HK-2 (cell line): ENCODE measurements around the gene ESRRG.
"Not testable (repeated sequence)": the region's sequence is repeated elsewhere in the genome, so short reads cannot be mapped to it uniquely, and the experiment has no call there.

Experiments
- DNase-seq: peaks from one replicate; pipeline ENCODE4 v3.0.0-alpha.2; 2018; ENCODE audit not compliant: unreplicated experiment

Gene ESRRG

GRCh38 chr1:216704065-216704464, 19.2 kb downstream of the ESRRG start:
- not testable (repeated sequence) for DNase-seq

DNA sequence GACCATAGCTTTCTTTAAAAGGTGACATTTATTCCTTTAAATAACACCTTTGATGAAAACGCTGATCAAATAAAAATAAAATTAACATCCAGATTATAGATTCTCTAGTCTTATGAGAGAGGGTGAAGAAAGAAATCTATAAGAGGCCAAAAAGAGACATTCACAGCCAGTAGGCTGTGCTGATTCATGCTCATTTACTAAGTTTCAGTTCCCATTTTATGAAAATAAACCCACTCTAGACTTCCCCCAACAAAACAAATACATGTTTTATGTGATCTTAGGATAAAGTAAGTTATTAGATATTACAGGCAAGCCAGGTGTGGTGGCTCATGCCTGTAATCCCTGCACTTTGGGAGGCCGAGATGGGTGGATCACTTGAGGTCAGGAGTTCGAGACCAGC, 21.1 kb downstream of the ESRRG start:
- DNase-seq, result no peak

DNA sequence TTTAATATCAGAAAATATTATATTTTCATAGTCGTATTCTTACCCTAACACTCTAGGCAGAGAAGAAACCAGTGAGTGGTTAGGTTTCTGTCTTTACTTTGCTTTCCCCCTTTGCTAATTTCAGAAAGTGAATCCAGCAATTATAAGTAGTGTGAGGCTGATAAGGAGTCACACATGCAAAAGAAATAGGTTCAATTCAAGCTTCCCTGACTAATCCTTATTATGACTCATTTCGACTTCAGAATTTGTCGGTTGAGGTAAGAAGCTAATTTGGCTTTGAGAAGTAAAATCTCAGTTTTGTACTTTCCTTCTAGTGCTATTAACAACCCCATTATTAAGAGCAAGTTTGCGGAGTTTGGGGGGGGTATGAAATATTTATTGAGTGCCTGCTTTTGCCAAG, 22.4 kb downstream of the ESRRG start:
- DNase-seq, result no peak

- no peak for DNase-seq
These were observed 31.5 kb downstream of the ESRRG start for GRCh38 chr1:216691710-216692109.

- DNase-seq, result no peak
These were observed 32.6 kb downstream of the ESRRG start for GRCh38 chr1:216690603-216691002.

DNA sequence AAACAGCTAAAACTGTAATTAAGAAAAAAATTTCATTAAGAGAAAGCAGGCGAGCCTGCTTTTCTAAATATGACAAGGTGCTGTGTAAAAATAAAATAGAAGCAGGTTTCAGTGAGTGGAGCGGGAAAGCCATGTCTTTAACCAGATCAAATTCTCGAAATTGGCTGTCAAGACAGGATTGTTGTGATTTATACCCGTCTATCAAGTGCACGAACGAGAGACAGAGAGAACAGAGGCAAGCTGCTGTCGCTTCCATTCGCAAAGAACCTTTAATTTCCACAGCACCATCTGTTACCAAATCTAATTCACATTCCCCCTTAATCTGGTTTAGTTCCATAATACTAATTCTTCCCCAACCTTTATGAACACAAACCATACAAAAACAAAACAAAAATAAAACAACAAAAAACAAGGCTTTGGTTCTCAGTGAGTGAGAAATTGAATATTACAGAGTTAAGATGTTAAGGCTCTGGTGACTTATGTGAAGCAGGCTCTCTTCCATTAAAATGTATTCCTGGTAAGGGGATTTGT, 35.0 kb downstream of the ESRRG start:
- no peak for DNase-seq

DNA sequence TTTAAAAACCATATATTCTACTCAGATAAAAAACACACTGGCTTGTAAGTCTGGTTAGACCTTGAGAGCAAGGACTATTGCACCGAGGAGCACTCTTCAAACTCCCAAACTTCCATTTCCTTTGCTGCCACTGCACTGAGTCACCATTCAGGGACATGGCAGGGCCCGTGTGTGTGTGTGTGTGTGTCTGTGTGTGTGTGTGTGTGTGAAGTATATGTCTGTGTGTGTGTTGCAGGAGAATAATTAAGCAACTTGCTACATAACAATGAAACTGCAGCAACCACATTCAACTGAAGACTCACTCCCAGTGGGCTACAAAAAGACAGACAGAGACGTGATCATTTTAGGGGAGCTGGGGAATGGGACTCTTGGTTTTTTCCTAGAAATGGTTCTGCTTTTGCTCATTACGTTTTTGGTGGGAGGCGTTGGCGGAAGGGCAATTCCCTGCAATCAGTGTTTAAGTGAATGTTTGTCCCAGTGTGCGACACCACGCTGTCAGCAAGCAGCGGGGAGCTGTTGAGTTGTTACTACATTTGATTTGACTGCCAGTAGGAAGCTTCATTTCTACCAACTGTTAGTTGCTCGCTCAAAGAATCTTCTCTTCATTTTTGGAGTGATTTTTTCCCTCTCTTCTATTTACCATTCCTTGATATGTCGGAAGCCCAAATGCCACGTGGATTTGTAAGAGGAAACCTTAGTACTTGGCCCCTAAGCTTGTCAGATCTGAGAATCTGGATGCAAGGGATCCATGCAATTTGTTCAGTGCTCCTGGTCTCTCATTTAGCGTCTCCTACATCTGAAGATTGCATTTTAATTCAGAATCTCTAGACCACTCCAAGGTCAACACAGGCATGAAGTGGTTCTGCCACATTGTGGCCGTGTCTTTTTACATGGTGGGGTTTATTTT, 36.1 kb downstream of the ESRRG start:
- peak; percentile 60 for DNase-seq

DNA sequence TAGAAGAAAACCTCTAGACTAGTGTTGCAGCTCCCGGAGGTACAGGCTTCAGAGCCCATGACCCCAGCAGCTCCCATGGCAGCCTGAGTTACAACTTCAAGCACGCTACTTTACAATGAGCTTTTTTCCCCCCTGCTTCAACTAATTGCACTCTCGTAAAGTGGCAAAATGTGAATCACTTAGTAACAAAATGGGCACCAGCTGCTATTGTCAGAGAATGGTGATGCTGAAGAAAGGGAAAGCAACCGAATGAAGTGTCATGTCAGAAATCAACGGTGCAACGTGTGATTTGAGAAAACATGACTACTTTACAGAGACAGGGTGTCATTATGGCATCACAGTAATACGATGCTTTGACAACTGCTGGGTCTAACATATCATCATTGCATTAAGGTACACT, 40.5 kb downstream of the ESRRG start:
- DNase-seq, result no peak

DNA sequence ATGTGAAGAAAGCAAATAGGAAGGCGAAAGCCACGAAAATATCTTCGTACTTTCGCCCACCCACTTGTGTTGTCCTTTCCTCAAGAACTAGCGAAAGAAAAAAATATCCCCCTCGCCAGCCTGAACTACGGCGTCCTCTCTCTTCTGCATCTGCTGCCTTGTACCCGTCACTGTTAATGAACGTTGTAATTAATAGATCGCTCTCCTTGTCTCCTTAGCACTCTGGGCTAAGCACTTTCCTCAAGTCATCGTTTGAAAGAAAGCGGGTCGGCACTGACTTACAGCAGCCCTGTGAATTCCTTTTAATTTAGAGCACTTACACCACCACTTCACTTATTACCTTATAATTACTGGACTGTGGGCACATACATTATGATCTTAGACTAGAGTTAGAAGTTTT, 44.1 kb downstream of the ESRRG start:
- DNase-seq, result no peak

DNA sequence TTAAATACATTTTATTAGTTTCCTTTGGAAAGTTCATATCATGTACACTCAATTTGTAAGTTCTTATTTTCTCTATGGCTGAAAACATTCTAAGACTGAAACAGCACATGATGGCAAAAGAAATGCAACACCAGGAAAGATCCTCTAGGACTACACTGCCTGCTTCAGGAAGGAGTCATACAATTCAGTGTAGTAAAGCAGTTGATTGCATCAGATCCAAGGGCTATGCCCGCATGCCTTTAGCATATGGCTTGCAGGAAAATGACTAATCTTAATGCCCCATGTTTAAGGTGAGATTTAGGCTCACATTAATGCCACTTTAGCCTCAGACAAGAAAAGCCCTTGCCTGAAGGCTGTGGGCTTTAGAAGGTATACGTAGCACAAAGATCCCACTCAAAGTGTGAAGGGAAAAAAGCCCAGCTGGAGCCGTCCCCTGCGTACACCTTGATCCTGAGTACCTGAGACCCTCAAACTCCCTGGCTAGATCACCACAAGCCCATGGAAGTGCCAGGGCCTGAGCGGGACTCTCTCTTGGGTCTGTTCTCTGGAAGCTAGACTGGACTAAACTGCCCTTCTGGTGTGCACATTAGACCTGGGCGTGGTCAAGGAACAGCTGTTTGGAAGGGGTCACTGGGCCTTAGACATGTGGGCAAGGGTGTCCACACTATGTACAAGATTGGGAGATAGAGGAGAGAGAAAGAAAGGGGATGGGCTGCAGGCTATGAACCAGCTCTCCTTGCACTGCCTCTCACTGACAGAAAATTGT, 52.9 kb downstream of the ESRRG start:
- DNase-seq, result peak; percentile 11

DNA sequence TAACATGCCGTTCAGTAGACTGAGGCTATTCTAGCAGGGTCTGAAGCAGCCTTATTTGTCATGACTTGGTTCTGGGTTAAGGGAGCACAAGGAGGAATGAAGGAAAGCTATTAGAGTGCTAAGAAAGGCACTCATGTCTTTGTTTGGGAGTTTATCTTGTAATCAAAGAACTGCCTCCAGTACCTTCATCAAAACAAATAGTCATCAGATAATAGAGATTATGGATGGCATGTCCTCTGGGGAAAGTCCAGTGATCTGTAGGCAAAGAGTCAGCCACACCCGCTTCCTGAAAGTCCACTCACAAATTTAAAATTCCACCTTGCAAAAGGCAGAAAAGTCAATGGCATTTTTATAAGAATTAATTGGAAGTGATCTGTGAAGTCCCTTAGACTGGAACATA, 56.8 kb downstream of the ESRRG start:
- no peak for DNase-seq

- DNase-seq, result no peak
These were observed 57.4 kb downstream of the ESRRG start for GRCh38 chr1:216665856-216666255.

DNA sequence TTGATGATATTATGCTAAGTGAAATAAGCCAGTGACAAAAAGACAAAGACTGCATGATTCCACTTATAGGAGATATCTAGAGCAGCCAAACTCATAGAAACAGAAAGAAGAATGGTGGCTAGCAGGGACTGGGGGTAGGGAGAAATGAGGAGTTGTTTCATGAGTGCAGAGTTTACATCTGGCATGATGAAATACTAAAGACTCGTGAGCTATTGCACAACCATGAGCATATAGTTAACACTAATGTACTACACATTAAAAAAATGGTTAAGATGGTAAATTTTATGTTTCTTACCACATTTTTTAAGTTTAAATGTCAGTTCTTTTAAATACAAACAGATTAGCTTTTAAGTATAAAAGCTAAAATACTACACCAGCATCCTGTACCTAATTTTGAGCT, 57.8 kb downstream of the ESRRG start:
- DNase-seq, result no peak

GRCh38 chr1:216662681-216663080, 60.5 kb downstream of the ESRRG start:
- DNase-seq, result no peak

DNA sequence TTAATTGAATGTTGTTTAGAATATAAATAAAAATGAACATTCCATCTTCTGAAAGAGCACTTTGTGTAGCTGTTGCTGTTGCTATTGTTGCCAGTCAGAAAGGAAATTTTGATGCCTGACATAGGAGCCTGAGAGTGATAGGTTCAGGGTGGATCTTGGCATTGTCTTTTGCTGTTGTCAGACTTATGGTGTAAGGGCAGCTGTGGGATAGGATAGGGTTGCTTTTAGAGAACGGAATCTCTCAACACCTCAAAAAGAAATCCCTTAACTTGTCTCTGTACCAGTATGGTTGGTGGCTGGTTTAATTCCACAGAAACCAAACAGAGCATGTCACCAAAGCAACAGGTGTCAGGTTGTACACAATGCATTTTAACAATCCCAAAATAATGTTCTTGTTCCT, 62.7 kb downstream of the ESRRG start:
- no peak for DNase-seq

DNA sequence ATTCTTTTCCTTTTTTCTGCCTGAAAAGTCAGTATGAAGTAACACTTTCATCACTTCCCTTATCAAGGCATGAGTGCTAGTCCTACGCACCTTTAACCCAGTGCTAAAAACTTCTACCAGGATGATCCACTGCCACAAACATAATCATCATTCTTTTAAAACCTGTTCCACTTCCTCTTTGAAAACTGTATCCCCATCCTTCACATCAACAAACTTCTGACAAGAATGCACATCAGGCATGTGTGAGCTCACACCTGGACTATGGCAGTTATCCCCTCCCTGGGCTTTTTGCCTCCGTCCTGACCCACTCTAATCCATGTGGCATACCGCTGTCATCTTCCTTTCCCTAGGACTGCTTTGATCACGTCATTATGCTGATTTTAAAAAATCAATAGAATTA, 70.2 kb downstream of the ESRRG start:
- DNase-seq, result no peak

DNA sequence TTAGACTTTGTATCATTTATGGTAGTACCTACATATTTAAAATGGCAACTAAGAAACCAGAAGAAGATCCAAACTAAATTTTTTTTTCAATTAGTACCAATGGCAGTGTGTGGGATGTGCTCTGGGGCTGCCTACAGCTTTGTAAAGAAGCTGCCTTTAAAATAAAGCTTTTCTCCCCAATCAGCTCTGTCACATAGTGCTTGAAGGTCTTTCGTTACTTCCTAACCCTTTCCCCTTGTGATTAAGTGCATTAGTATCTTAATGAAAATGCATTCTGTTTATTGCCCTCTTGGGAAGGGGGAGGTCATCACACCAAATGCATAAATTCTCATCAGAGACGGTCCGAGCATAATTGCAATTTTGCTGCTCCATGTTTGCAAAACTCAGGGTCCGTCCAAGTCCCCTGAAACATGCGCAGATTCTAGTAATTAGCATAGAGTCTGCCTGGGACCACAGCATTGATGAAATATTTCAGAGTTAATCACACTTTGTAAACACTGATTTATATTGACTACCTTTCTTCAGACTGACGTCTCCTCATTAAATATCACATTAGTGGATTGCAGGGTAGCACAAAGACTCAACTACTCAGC, 71.3 kb downstream of the ESRRG start:
- DNase-seq, result no peak

DNA sequence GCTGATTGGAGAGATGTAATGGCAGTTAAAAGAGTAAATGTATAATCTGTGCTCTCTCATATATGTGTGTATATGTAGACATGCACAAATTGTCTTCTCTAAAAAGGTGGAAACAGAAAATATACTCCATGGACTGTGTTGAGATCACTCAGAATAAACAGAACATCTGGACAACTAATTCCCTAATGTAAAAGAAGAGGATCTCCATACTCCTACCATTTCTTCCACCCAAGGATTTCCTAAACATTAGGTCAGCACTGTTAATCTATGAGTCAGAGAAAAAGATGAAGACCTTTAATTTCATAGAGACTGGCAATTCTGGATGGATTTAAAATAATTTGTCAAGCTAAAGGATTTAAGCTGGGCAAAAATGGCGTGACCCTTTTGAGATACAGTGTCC, 80.1 kb downstream of the ESRRG start:
- no peak for DNase-seq

GRCh38 chr1:216641669-216642460, 81.4 kb downstream of the ESRRG start:
- no peak for DNase-seq

DNA sequence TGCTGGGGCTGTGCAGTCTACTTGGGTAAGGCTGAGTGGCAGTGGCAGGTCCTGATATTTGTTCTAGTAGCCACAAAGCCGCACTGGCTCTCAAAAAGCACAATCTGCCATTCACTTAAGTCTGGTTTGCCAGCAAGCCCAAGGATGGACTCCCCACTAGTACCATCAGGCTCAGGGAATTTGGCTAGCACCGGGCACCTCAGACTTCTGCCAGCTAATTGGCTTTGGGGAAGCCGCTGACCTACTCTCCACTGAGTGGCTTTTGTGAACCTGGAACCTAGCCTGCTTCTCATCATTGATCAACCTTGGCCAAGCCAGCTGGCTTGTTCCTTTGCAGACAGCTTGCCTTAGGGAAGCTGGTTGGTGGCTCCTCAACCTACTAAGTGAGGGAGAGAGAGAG, 83.1 kb downstream of the ESRRG start:
- no peak for DNase-seq

- DNase-seq, result no peak
These were observed 90.2 kb downstream of the ESRRG start for GRCh38 chr1:216632980-216633379.

DNA sequence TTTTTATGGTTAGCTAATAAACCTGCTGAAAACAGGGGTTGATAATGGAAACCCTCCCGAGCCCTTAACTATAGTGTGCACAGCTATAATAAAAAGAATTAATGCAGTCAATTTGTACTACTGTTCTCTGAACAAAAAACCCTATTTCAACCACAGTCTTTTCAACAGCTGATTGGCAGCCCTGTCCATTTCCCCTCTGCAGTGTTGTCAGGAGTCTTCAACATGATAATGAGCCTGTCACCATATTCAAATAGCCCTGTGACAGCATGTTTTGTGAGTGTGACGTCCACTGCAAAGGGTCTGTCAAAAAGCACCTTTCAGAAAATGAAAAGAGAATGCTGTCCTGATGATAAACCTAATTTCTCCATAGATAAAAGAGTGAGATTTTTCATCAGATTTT, 92.7 kb downstream of the ESRRG start:
- DNase-seq, result no peak
